ENCODE data around the gene SEZ6.

GRCh38 chr17:28975031-28975430 lies 30.8 kb downstream of the SEZ6 start:
- TF ChIP-seq POLR2A (IDR thresholded peaks at IDR 0.05) (no peak), CTCF (IDR thresholded peaks at IDR 0.05) (no peak), POLR2AphosphoS5 (IDR thresholded peaks at IDR 0.05) (no peak), EP300 (IDR thresholded peaks at IDR 0.05) (no peak)
